Neuronal stem cell (in vitro differentiated cells): ENCODE data around the gene KMT2C.
"Not testable (repeated sequence)": the region's sequence is repeated elsewhere in the genome, so short reads cannot be mapped to it uniquely, and the experiment has no call there.

Experiments used
- DNase-seq: peaks from one replicate; pipeline ENCODE4 v3.0.0-alpha.2; 2013; ENCODE audit warnings: low spot score
- H2AFZ ChIP-seq: one replicate; pipeline ENCODE4 v1.6.1; 2013; ENCODE audit warnings: mild to moderate bottlenecking, low read length, inconsistent platforms
- H2AK5ac ChIP-seq: 2 replicates; pipeline ENCODE4 v1.6.1; 2013; ENCODE audit warnings: low read depth, mild to moderate bottlenecking, inconsistent platforms, low read length, moderate library complexity, mixed read lengths
- H2BK120ac ChIP-seq: 2 replicates; pipeline ENCODE4 v1.6.1; 2013; ENCODE audit warnings: low read depth, mild to moderate bottlenecking, inconsistent platforms, low read length, moderate library complexity, mixed read lengths
- H2BK12ac ChIP-seq: one replicate; pipeline ENCODE4 v1.6.1; 2013; ENCODE audit warnings: low read length, inconsistent platforms
- H2BK15ac ChIP-seq: 2 replicates; pipeline ENCODE4 v1.6.1; 2013; ENCODE audit warnings: mild to moderate bottlenecking, low read length, inconsistent platforms, mixed read lengths
- H2BK5ac ChIP-seq: one replicate; pipeline ENCODE4 v1.6.1; 2013; ENCODE audit warnings: inconsistent platforms, mild to moderate bottlenecking, low read length, moderate library complexity
- H3K14ac ChIP-seq: one replicate; pipeline ENCODE4 v1.6.1; 2013; ENCODE audit warnings: low read length, inconsistent platforms
- H3K18ac ChIP-seq: 2 replicates; pipeline ENCODE4 v1.6.1; 2013; ENCODE audit warnings: low read length, inconsistent platforms
- H3K23ac ChIP-seq: 2 replicates; pipeline ENCODE4 v1.6.1; 2013; ENCODE audit warnings: low read depth, mild to moderate bottlenecking, mixed read lengths, low read length, inconsistent platforms; ENCODE audit not compliant: poor library complexity
- H3K27ac ChIP-seq: replicated peaks from 3 replicates; pipeline ENCODE4 v1.5.1; 2013; ENCODE audit warnings: low read length, inconsistent platforms
- H3K27me3 ChIP-seq, 3 experiments: 2 replicates each; pipeline ENCODE4 v1.6.1; 2013; ENCODE audit warnings: low read length in 3 of 3, mild to moderate bottlenecking in 2 of 3, inconsistent platforms in 1 of 3, low read depth in 1 of 3, mixed read lengths in 1 of 3, moderate library complexity in 1 of 3; ENCODE audit not compliant: control insufficient read depth in 3 of 3, insufficient read depth in 3 of 3
- H3K36me3 ChIP-seq, 2 donors: replicated peaks in 1 of 2; 2 replicates each; pipeline ENCODE4 v1.6.1; 2013; ENCODE audit warnings: low read length in 2 of 2; ENCODE audit not compliant: control insufficient read depth in 2 of 2, insufficient read depth in 2 of 2
- H3K4ac ChIP-seq: 2 replicates; pipeline ENCODE4 v1.6.1; 2013; ENCODE audit warnings: inconsistent platforms, mild to moderate bottlenecking, low read length, moderate library complexity
- H3K4me1 ChIP-seq, 2 donors: 1 replicate in 1 of 2; 2 replicates in 1 of 2; pipeline ENCODE4 v1.6.1; 2013; ENCODE audit warnings: low read length in 2 of 2, low read depth in 1 of 2; ENCODE audit not compliant: control insufficient read depth in 2 of 2, insufficient read depth in 1 of 2
- H3K4me2 ChIP-seq: one replicate; pipeline ENCODE4 v1.6.1; 2013; ENCODE audit warnings: mild to moderate bottlenecking, low read length, inconsistent platforms; ENCODE audit not compliant: insufficient read depth, poor library complexity, severe bottlenecking
- H3K4me3 ChIP-seq, 2 donors: 2 replicates each; pipeline ENCODE4 v1.5.1; 2013; ENCODE audit warnings: low read length in 2 of 2, mild to moderate bottlenecking in 2 of 2, inconsistent platforms in 1 of 2, moderate library complexity in 1 of 2
- H3K79me1 ChIP-seq: one replicate; pipeline ENCODE4 v1.6.1; 2013; ENCODE audit warnings: low read depth, mild to moderate bottlenecking, inconsistent platforms, low read length, moderate library complexity
- H3K9ac ChIP-seq: one replicate; pipeline ENCODE4 v1.6.1; 2013; ENCODE audit warnings: mild to moderate bottlenecking, low read depth, low read length, inconsistent platforms; ENCODE audit not compliant: poor library complexity
- H3K9me3 ChIP-seq, 2 donors: replicated peaks in 1 of 2; 2 replicates each; pipeline versions ENCODE3 to v1.6.1; 2013; ENCODE audit warnings: low read length in 2 of 2, mild to moderate bottlenecking in 2 of 2, inconsistent platforms in 1 of 2, low read depth in 1 of 2, mixed read lengths in 1 of 2, moderate library complexity in 1 of 2; ENCODE audit not compliant: control insufficient read depth in 2 of 2, insufficient read depth in 1 of 2
- H4K8ac ChIP-seq: one replicate; pipeline ENCODE4 v1.6.1; 2013; ENCODE audit warnings: low read depth, mild to moderate bottlenecking, inconsistent platforms, low read length, moderate library complexity
- H4K91ac ChIP-seq: one replicate; pipeline ENCODE4 v1.6.1; 2013; ENCODE audit warnings: low read length, low read depth, mild to moderate bottlenecking, inconsistent platforms; ENCODE audit not compliant: poor library complexity
- WGBS, 2 donors: extraction: QIAGEN DNeasy Blood & Tissue Kit; methylation state at CpG; one replicate each; pipeline ENCODE4 v1.1.7; 2013; ENCODE audit warnings: missing lambda C conversion rate in 2 of 2, mixed read lengths in 1 of 2; ENCODE audit not compliant: insufficient read length in 2 of 2, insufficient replicate concordance in 1 of 2; ENCODE audit errors: extremely low coverage in 2 of 2; 5-methylcytosine and 5-hydroxymethylcytosine counted together

The KMT2C gene

GRCh38 chr7:152353281-152353680 lies 82.5 kb downstream of the KMT2C start:
- not testable (repeated sequence) for H3K9ac ChIP-seq, H3K14ac ChIP-seq, H3K4me2 ChIP-seq, H2AFZ ChIP-seq, H3K18ac ChIP-seq, H3K23ac ChIP-seq, H2BK12ac ChIP-seq, H2BK15ac ChIP-seq, H3K27ac ChIP-seq, H3K27me3 ChIP-seq, H2BK5ac ChIP-seq, H2BK120ac ChIP-seq, H2AK5ac ChIP-seq, H4K91ac ChIP-seq, H3K4me3 ChIP-seq, H3K4me1 ChIP-seq, H3K79me1 ChIP-seq, DNase-seq, H4K8ac ChIP-seq, H3K4ac ChIP-seq
- peaks cover 2 to 58% of the 10 kb centered on the region in 2 donors for H3K36me3 ChIP-seq
- no CpG with 5 or more reads among the region's 5 CpGs for WGBS, 2 donors
- peaks cover 0 to 18% of the 10 kb centered on the region in 2 donors for H3K9me3 ChIP-seq

DNA sequence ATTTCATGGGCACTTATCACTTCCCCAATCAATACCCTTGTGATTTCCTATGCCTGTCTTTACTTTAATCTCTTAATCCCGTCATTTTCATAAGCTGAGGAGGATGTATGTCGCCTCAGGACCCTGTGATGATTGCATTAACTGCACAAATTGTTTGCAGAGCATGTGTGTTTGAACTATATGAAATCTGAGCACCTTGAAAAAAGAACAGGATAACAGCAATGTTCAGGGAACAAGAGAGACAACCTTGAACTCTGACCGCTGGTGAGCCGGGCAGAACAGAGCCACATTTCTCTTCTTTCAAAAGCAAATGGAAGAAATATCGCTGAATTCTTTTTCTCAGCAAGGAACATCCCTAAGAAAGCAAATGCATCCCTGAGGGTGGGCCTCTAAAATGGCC lies 84.1 kb downstream of the KMT2C start:
- not testable (repeated sequence) for H4K8ac ChIP-seq, H3K23ac ChIP-seq, H2BK12ac ChIP-seq, H2BK120ac ChIP-seq, DNase-seq, H3K4me2 ChIP-seq, H3K9ac ChIP-seq, H2BK15ac ChIP-seq, H3K27me3 ChIP-seq, H2AFZ ChIP-seq, H3K4me3 ChIP-seq, H3K4ac ChIP-seq, H2BK5ac ChIP-seq, H3K4me1 ChIP-seq, H3K79me1 ChIP-seq, H4K91ac ChIP-seq, H2AK5ac ChIP-seq, H3K14ac ChIP-seq, H3K27ac ChIP-seq, H3K18ac ChIP-seq
- Histone ChIP-seq H3K36me3 (peaks cover 2 to 59% of the 10 kb centered on the region in 2 donors), H3K9me3 (peaks cover 0 to 30% of the 10 kb centered on the region in 2 donors)
- no CpG with 5 or more reads among the region's 5 CpGs for WGBS, 2 donors

GRCh38 chr7:152351168-152351567 lies 84.6 kb downstream of the KMT2C start:
- no peak for DNase-seq
- WGBS, 2 donors: no CpG with 5 or more reads among the region's 3 CpGs
- Histone ChIP-seq H3K36me3 (peaks cover 2 to 59% of the 10 kb centered on the region in 2 donors), H2BK12ac (no peak overlapping the region), H2BK120ac (no peak overlapping the region), H3K27ac (no peak overlapping the region), H3K4me3 (no peak overlapping the region), H3K4me2 (no peak overlapping the region), H3K14ac (no peak overlapping the region), H4K8ac (no peak overlapping the region), H3K79me1 (no peaks in the 10 kb centered on the region), H3K27me3 (no peaks in the 10 kb centered on the region), H3K4me1 (no peaks in the 10 kb centered on the region), H3K9ac (no peak overlapping the region), H3K4ac (no peak overlapping the region), H4K91ac (no peak overlapping the region), H3K18ac (no peak overlapping the region), H2AFZ (no peak overlapping the region), H2AK5ac (no peak overlapping the region), H3K23ac (no peak overlapping the region), H2BK15ac (no peak overlapping the region), H2BK5ac (no peak overlapping the region), H3K9me3 (peaks cover 0 to 30% of the 10 kb centered on the region in 2 donors)

DNA sequence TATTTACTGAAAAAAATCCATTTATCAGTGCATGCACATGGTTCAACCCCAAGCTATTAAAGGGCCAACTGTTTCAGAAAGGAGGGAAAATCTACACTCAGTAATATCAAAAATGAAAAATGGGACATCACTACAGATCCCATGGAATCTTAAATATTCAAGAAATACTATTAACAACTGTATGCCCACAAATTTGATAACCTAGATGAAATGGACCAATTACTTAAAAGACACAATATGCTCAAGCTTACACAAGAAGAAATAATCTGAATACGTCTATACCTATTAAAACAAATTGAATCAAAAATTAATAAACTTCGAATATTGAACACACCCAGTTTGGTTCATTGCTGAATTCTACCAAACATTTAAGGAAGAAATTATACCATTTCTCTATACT lies 87.9 kb downstream of the KMT2C start:
- H3K27ac ChIP-seq: no peak overlapping the region
- H3K27me3 ChIP-seq: no peaks in the 10 kb centered on the region
- H3K9ac ChIP-seq: no peak overlapping the region
- peaks cover 0 to 25% of the 10 kb centered on the region in 2 donors for H3K9me3 ChIP-seq
- H3K14ac ChIP-seq: no peak overlapping the region
- no peak for DNase-seq
- no peaks in the 10 kb centered on the region for H3K4me1 ChIP-seq
- H2BK12ac ChIP-seq: no peak overlapping the region
- no peak overlapping the region for H2AFZ ChIP-seq
- peaks cover 2 to 41% of the 10 kb centered on the region in 2 donors for H3K36me3 ChIP-seq
- no peak overlapping the region for H4K91ac ChIP-seq
- no peak overlapping the region for H3K23ac ChIP-seq
- no peak overlapping the region for H2BK15ac ChIP-seq
- H3K4me2 ChIP-seq: no peak overlapping the region
- no peak overlapping the region for H2BK120ac ChIP-seq
- no CpG with 5 or more reads among the region's 2 CpGs for WGBS, 2 donors
- no peak overlapping the region for H3K4me3 ChIP-seq
- no peak overlapping the region for H2BK5ac ChIP-seq
- H3K79me1 ChIP-seq: no peaks in the 10 kb centered on the region
- no peak overlapping the region for H2AK5ac ChIP-seq
- H4K8ac ChIP-seq: no peak overlapping the region
- no peak overlapping the region for H3K18ac ChIP-seq
- no peak overlapping the region for H3K4ac ChIP-seq
